NCI-H524 (cell line): Measurements from ENCODE around the gene PMEL.
"Not testable (repeated sequence)": the region's sequence is repeated elsewhere in the genome, so short reads cannot be mapped to it uniquely, and the experiment has no call there.

Source experiments
- DNase-seq, 2 experiments: peaks; one replicate each; lab custom pipeline; 2025; lab: John Stamatoyannopoulos, UW

PMEL gene

GRCh38 chr12:55983232-55983842, 17.5 kb upstream of the PMEL start:
- DNase-seq = no peak

GRCh38 chr12:55982319-55982936, 16.6 kb upstream of the PMEL start:
- no peak for DNase-seq

- DNase-seq = not testable (repeated sequence)
These were observed 16.0 kb upstream of the PMEL start for GRCh38 chr12:55981882-55982281.

- DNase-seq = no peak
These were observed 13.2 kb upstream of the PMEL start for GRCh38 chr12:55979069-55979468.

- no peak for DNase-seq
These were observed 12.6 kb upstream of the PMEL start for GRCh38 chr12:55978393-55978792.

- DNase-seq = no peak
These were observed 8.5 kb upstream of the PMEL start for GRCh38 chr12:55974308-55974730.

- DNase-seq = peak; percentile 99 to 100
These were observed 7.9 kb upstream of the PMEL start, which contains the start of gene RAB5B for GRCh38 chr12:55973599-55974307. RAB5B (plus strand) TSS chr12:55974078; CDS start chr12:55986961, 12,883 bp downstream.

- DNase-seq = no peak
These were observed 7.2 kb upstream of the PMEL start for GRCh38 chr12:55972911-55973598.

GRCh38 chr12:55972456-55972855, 6.6 kb upstream of the PMEL start:
- no peak for DNase-seq

GRCh38 chr12:55972042-55972441, 6.2 kb upstream of the PMEL start:
- no peak for DNase-seq

- DNase-seq = no peak
These were observed 4.9 kb upstream of the PMEL start for GRCh38 chr12:55970775-55971174.

- no peak for DNase-seq
These were observed 3.5 kb upstream of the PMEL start for GRCh38 chr12:55969356-55969755.

GRCh38 chr12:55966408-55967281, 803 bp upstream of the PMEL start, which contains the start of gene CDK2:
CDK2 (plus strand) TSS chr12:55966830; CDS start chr12:55967009, 179 bp downstream.
- peak; percentile 34 to 79 for DNase-seq

- DNase-seq = no peak
These were observed 602 bp downstream of the PMEL start for GRCh38 chr12:55965240-55965639.

GRCh38 chr12:55963760-55964159, 2.1 kb downstream of the PMEL start:
- DNase-seq = no peak

- no peak for DNase-seq
These were observed 8.6 kb downstream of the PMEL start for GRCh38 chr12:55957106-55957859.

GRCh38 chr12:55955800-55956508, 9.9 kb downstream of the PMEL start:
- peak in 1 of 2 experiments; percentile 26 for DNase-seq

GRCh38 chr12:55955344-55955743, 10.5 kb downstream of the PMEL start:
- DNase-seq = no peak

GRCh38 chr12:55946553-55946952, 19.3 kb downstream of the PMEL start:
- no peak for DNase-seq

- no peak for DNase-seq
These were observed 23.2 kb downstream of the PMEL start for GRCh38 chr12:55942577-55943136.
